ENCODE data around the gene AHNAK.

Gene AHNAK

DNA sequence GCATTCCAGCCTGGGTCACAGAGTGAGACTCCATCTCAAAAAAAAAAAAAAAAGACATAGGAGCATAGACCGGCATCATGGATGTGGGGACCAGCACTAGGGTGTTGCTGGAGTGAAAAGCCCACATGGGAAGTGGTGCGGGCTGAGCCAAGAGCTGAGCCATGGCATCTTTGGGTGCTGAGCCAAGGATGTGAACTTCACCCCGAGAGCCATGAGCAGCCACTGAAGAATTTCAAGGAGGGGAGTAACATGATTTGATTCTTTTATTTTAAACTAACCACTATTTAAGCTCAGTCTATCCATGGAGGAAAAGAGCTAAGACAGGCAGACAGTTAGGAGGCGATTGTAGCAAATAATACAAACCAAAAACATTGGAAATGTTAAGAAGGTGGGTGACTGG lies 57.4 kb downstream of the AHNAK start:
- TF ChIP-seq, protein P1, sequence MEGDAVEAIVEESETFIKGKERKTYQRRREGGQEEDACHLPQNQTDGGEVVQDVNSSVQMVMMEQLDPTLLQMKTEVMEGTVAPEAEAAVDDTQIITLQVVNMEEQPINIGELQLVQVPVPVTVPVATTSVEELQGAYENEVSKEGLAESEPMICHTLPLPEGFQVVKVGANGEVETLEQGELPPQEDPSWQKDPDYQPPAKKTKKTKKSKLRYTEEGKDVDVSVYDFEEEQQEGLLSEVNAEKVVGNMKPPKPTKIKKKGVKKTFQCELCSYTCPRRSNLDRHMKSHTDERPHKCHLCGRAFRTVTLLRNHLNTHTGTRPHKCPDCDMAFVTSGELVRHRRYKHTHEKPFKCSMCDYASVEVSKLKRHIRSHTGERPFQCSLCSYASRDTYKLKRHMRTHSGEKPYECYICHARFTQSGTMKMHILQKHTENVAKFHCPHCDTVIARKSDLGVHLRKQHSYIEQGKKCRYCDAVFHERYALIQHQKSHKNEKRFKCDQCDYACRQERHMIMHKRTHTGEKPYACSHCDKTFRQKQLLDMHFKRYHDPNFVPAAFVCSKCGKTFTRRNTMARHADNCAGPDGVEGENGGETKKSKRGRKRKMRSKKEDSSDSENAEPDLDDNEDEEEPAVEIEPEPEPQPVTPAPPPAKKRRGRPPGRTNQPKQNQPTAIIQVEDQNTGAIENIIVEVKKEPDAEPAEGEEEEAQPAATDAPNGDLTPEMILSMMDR (IDR thresholded peaks at IDR 0.05), result no peak

DNA sequence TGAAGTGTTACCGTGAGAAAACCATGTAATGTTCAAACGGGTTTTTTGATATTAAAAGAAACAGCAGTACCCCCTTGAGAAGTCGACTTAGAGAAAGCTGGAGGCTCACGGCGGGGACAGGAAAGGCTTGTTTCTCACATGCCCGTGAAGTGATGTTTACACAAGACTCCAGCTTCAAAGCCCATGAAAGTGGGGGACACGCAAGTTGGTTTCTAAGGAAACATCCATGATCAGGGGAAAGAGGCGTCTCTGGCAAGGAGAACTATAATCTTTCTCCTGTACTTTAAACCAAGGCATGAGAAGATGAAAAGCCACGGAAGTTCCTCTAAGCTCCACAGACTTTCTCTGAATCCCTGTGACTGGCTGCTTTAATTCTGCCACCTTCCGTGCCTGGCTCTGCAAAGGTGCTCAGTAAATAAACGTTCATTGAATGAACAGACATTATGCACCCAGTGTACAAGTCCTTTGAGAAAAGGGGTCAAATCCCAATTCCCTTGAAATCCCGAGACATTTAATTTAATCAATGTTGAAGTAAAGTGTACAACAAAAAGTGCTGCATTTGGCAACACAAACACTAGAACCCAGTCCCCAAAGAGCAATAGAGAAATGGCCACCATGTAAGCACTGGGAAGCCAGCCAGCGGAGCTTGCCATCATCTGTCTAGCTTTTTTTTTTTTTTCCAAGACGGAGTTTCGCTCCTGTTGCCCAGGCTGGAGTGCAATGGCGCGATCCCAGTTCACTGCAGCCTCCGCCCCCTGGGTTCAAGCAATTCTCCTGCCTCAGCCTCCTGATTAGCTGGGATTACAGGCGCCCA lies 58.7 kb downstream of the AHNAK start:
- TF ChIP-seq, protein P1 (IDR thresholded peaks at IDR 0.05), result no peak

DNA sequence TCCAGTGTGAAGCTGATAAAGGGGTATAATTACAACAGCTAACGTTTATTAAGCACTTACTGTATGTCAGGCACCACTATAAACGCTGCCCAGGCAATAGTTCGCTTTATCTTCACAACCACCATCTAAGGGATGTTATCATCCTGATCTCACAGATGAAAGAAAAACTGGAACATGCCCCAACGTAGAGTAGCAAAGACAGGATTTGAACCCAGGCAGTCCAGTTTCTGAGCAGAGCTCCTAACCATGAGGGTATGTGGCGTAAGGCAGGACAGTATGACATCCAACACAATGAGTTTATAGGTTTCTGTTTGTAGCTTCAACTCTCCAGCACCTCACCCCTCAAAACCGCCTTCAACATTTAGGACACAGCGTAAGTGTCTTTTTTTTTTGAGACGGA lies 59.5 kb downstream of the AHNAK start:
- TF ChIP-seq, protein P1 (IDR thresholded peaks at IDR 0.05), result no peak

DNA sequence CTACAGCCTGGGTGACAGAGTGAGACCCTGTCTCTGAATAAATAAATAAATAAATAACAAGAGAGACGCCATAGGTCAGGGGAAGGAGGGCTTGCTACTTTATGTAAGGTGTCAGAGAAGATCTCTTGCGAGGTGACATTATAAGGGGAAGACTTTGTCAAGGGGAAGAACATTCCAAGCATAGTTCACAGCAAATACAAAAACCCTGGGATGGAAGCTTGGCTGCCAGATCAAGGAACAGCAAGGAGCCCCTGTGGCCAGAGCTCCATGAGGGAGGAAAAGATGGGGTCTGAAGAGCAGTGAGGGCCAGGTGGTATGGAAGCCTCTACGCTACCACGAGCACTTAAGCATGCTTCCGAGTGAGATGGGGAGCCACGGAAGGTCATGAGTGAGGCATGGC lies 62.3 kb downstream of the AHNAK start:
- TF ChIP-seq, protein P1 (IDR thresholded peaks at IDR 0.05), result no peak

DNA sequence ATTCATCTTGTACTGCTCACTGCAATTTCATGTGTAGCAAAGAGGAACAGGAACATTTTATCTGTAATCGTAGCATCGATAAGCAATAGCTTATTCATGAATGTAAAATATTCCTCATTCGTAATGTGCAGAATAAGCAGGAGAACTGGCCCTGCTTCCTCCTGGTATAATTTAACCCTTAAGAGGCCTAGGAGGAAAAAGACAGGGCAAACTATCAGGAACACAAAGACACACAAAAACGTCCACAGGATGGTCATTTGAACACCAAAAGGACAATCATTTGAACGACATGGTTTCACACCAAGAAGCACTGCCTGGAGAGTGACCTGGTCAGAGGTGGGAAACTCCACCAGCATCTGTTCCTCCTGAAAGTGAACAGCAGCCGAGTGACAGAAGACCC lies 63.9 kb downstream of the AHNAK start:
- TF ChIP-seq, protein P1 (IDR thresholded peaks at IDR 0.05), result no peak

DNA sequence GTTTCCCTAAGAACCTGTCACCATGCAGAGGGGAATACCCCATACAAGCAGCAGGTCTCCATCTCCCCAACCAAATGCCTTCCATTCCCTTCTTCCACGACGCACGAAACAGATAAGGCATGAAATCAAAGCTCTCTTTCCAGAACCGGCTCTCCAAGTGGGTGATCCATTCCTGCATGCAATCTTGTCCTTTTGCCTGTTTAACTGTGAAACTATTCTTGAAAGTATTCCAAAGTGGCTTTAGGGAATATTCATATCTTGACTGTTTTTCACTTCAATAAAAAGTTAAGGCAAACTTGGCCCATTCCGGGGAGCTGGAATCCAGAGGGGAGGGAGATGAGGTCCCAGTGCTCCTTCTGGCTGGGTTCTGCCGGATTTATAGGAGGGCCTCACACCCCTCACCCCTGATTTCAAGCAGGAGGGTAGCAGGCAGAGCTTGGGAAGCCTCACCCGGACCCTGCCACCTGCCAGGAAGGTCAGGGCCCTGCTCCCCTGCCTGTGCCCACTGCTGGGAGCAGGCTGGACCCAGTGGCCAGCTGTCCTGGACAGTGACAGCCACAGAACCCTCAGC lies 66.9 kb downstream of the AHNAK start:
- TF ChIP-seq, protein P1 (IDR thresholded peaks at IDR 0.05), result no peak

DNA sequence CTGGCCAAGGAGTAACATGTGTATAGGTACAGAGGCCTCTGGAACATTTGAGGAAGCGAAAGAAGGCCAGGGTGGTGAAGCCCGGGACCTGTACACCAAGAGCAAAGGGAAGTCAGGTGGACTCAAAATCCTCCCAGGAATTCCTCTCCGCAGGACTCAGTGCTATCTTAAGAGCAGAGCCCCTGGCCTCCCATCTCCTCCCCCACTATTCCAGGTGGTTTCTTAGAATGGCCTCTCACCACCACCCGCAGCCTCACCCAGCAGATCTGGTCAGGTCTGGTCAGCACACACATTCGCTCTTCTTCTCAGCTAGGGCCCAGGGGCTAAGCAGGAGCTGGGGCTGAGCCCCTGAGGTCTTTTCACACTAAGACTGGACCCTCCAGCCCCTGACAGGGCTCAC lies 68.7 kb downstream of the AHNAK start:
- TF ChIP-seq, protein P1 (IDR thresholded peaks at IDR 0.05), result no peak
